HG03097 (cell line): Measurements from ENCODE around the gene SPAG17.

Source experiments
- ATAC-seq: cut with Tn5 transposase; IDR thresholded peaks from one replicate; pipeline ENCODE4 v1.9.1; 2021; ENCODE audit not compliant: unreplicated experiment, low FRiP score

The SPAG17 gene

DNA sequence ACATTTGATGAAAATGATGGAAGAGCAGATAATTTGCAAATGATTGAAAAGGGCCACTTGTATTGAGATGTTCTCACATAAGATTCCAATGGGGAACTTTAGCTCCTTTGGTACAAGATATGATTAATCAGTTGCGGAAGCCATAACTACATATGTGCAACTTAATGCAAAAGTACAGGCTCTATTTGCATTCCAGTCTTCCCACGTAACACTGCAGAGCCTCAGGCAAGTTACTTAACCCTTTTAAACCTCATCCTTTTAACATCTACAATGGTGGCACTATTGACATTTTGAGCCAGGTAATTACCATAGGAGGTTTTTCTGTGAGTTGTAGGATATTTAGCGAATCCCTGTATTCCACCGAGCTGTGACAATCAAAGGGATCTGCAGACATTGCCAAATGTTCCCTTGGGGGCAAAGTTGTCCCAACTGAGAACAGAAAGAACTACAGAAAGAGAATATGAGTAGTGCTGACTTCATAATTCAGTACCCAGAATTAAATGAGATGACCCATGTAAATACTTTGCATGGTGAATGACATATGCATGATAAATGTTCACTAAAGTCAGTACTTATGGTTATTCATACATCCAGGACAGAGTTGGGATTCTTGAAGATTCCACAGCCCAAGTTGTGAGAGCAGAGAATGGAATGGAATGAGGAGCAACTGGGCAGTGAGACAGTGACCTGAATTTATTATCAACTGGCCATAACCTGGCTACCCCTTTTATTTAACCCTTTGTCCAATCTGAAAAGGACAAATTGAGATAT is 62.6 kb downstream of the SPAG17 start:
- no peak for ATAC-seq

GRCh38 chr1:118118873-118119463 is 66.1 kb downstream of the SPAG17 start:
- no peak for ATAC-seq

DNA sequence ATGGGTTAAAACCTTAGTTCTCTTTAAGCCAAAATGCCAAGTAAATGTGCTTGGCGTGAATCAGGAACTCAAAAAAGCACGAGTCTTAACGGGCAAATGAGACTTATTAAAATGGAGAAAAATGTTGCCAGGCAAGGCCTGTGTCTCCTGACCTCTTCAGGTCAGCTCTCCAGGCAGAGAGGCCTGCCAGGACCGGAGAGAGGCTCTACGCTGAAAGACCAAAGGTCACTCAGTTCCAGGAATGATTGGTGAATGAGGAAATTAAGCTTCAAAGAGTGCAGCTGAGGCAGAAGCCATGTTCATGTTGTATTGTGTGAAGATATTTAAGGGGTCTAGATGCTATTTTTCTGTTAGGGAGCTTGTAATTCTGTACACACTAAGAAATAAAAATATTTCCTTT is 66.6 kb downstream of the SPAG17 start:
- no peak for ATAC-seq

GRCh38 chr1:118117521-118117920 is 67.5 kb downstream of the SPAG17 start:
- ATAC-seq: no peak

- ATAC-seq: no peak
Observed at GRCh38 chr1:118116909-118117308, 68.1 kb downstream of the SPAG17 start.

GRCh38 chr1:118116401-118116800 is 68.6 kb downstream of the SPAG17 start:
- ATAC-seq: no peak

GRCh38 chr1:118115567-118116295 is 69.3 kb downstream of the SPAG17 start:
- ATAC-seq: no peak

DNA sequence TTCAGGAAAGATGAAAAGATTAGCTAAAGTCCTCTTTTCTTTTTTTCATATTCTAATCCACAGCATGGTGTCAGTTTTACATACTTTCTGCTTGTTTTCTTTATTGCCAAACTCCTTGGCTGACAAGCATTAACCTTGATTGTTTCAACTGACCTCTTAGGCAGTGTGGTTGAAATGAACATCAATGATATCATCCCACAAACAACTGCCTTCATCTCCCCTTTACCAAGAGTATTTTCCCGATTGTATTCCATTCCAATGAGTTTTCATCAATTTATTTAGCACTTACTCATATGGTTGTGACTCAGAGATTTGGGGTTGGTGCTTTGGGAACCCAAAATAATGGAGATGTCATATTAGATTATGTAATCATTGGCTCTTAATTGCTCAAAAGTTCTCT is 71.8 kb downstream of the SPAG17 start:
- no peak for ATAC-seq

DNA sequence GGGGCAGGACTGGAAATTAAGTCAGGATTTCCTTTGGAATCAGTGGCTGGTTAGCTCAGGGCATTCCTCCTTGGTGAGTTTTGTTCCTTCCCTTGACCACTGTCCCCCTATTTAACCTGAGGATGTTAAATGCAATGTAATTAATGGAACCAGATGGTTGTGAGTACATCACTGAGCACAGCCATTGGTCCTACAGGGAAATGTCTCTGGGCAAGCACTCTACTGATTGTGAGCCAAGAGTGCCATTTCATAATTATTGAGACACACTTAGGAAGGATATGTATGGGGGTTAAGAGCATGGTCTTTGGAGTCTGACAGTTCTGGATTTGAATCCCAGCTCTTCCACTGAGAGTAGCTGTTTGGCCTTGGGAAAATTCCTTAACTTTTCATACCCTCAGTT is 74.4 kb downstream of the SPAG17 start:
- ATAC-seq: no peak

- ATAC-seq: no peak
Observed at GRCh38 chr1:118104951-118105350, 80.1 kb downstream of the SPAG17 start.

DNA sequence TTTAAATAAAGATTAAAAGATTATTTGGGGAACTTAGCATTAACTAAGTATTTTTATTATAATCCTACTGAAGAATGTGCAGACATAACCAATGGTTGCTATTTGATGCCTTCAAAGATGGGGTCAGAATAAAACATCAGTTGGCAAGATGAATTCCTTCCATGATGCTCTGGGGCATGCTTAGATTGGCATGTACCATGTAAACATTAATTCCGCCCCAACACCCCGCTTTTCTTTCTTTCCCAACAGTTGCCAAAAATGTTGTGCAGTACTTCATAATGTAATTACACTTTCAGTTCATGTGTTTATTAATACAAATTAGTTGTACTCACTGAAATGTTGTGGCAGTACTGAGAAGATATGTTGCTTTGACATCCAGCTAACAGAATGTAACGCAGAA is 82.6 kb downstream of the SPAG17 start:
- no peak for ATAC-seq

- ATAC-seq: no peak
Observed at GRCh38 chr1:118101999-118102398, 83.0 kb downstream of the SPAG17 start.

- ATAC-seq: no peak
Observed at GRCh38 chr1:118101515-118101844, 83.5 kb downstream of the SPAG17 start.

DNA sequence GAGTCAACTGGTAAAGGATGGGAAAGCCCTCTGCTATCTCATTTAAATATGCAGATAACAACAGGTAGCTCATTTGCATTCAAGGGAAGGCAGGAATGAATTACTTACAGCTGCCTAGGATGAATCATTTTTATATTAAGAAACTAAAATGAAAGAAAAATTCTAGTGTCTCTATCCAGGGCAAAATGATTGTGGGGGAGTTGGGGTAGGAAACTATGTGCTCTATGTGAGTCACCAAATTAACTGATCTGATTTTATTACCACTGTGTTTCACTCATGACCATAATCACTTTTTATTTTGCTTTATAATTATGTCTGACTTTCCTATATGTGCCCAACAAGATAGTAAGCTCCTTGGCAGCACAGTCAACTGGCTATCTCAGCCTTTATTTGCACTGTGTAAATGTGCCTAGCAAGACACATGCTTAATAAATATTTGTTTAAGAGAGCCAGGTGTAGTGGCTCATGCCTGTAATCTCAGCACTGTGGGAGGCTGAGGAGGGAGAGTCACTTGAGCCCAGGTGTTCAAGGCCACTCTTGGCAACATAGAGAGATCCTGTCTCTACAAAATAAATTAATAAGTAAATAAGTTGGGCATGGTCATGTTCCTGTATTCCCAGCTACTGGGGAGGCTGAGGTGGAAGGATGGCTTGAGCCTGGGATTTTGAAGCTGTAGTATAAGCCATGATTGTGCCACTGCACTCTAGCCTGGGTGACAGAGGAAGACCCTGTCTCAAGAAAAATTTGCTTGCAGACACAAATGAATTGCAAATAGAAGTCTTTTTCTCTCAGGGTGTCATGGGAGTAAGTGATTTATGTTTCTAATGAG is 84.1 kb downstream of the SPAG17 start:
- ATAC-seq: no peak

DNA sequence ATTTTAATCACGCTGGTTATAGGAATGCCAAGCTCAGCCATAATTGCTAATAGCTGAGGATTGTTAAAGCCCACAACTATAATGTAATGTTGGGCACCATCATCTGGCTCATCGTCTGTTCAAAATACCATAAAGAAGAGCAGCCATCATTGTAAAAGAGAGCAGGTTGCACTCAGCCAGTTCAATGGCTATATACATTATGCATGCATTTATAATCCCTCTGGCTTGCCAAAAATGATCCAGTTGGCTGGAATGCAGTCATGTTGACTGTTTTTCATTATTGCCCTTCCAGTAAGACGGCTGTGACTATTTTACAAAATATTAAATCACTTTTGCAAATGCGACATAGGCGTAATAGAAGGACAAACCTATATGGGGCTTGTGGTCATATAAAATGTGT is 85.3 kb downstream of the SPAG17 start:
- no peak for ATAC-seq

- no peak for ATAC-seq
Observed at GRCh38 chr1:118097622-118098348, 87.2 kb downstream of the SPAG17 start.

GRCh38 chr1:118093017-118093416 is 92.0 kb downstream of the SPAG17 start:
- no peak for ATAC-seq

- no peak for ATAC-seq
Observed at GRCh38 chr1:118090130-118090529, 94.9 kb downstream of the SPAG17 start.

DNA sequence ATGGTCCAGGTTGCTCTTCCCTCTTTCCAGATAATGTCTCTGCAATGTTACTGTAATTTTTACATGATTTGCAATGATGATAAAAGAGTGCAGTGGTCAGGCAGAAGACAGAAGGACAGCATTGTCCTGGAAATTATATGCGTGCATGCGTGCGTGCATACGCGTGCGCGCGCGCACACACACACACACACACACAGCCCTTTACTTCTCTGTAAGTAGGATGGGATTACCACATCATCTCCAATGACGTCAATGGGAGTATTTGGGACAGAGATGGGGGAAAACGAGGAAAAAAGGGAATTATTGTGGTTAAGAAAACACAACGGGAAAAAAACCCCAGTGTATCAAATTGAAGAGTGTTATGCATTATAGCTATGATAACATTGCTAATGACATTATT is 99.7 kb downstream of the SPAG17 start:
- ATAC-seq: no peak

GRCh38 chr1:118084400-118084799 is 100.6 kb downstream of the SPAG17 start:
- no peak for ATAC-seq
